GM23338 (cell line): ENCODE data around the gene SMG6. TPM values are rescaled to one million over a fixed set of nuclear protein-coding genes. Genes with fewer than 3 reads are reported as not detected.

Experiments
- ATAC-seq: fragments of 200-7000 bp; cut with Tn5 transposase; 3 replicates; pipeline ENCODE4 v1.9.1; 2020
- DNase-seq: peaks from one replicate; pipeline ENCODE4 v3.0.0-alpha.2; 2015; ENCODE audit warnings: low spot score
- H2AFZ ChIP-seq: fragments of 200-600 bp; sonication (generic); 2 replicates; pipeline ENCODE4 v1.8.0; 2016; ENCODE audit warnings: antibody characterized with exemption, mild to moderate bottlenecking, moderate library complexity
- H3F3A ChIP-seq: fragments of 200-600 bp; sonication (generic); replicated peaks from 2 replicates; pipeline ENCODE4 v1.8.0; 2017; ENCODE audit warnings: antibody characterized with exemption, mixed run types, low read depth
- H3K27ac ChIP-seq: fragments of 200-600 bp; sonication (generic); 2 replicates; pipeline ENCODE4 v1.6.1; 2016; ENCODE audit warnings: low read depth
- H3K27me3 ChIP-seq: fragments of 200-600 bp; sonication (generic); 2 replicates; pipeline ENCODE4 v1.8.0; 2016; ENCODE audit warnings: mild to moderate bottlenecking, mixed run types, moderate library complexity; ENCODE audit not compliant: insufficient read depth
- H3K36me3 ChIP-seq: fragments of 200-600 bp; sonication (generic); 2 replicates; pipeline ENCODE4 v1.8.0; 2016; ENCODE audit warnings: mild to moderate bottlenecking; ENCODE audit not compliant: insufficient read depth
- H3K4me1 ChIP-seq: fragments of 200-600 bp; sonication (generic); 2 replicates; pipeline ENCODE4 v1.8.0; 2016; ENCODE audit warnings: mild to moderate bottlenecking, moderate library complexity; ENCODE audit not compliant: insufficient read depth
- H3K4me2 ChIP-seq: fragments of 200-600 bp; sonication (generic); 2 replicates; pipeline ENCODE4 v1.7.1; 2017; ENCODE audit warnings: mixed run types
- H3K4me3 ChIP-seq: fragments of 200-600 bp; sonication (generic); 2 replicates; pipeline ENCODE4 v1.6.1; 2016; ENCODE audit warnings: mixed run types
- H3K79me2 ChIP-seq: fragments of 200-600 bp; sonication (generic); replicated peaks from 2 replicates; pipeline ENCODE4 v1.8.0; 2017; ENCODE audit warnings: mild to moderate bottlenecking; ENCODE audit not compliant: insufficient read depth
- H3K9me2 ChIP-seq: fragments of 200-600 bp; sonication (generic); 2 replicates; pipeline ENCODE4 v1.8.0; 2017; ENCODE audit not compliant: insufficient read depth
- H4K20me1 ChIP-seq: fragments of 200-600 bp; sonication (generic); replicated peaks from 2 replicates; pipeline ENCODE4 v1.8.0; 2017; ENCODE audit warnings: mild to moderate bottlenecking; ENCODE audit not compliant: insufficient read depth
- H3K27ac Mint-ChIP-seq: 2 replicates; pipeline ENCODE4 v1.8.0; 2020; ENCODE audit warnings: inconsistent platforms, mild to moderate bottlenecking, moderate library complexity, mixed read lengths
- H3K27me3 Mint-ChIP-seq: 3 replicates; pipeline ENCODE4 v1.8.0; 2022; ENCODE audit warnings: low read depth, mild to moderate bottlenecking, moderate library complexity, mixed read lengths, inconsistent platforms; ENCODE audit not compliant: insufficient read depth, poor library complexity
- H3K36me3 Mint-ChIP-seq: 3 replicates; pipeline ENCODE4 v1.8.0; 2021; ENCODE audit warnings: low read depth, mild to moderate bottlenecking, inconsistent platforms, moderate library complexity, mixed read lengths
- H3K4me1 Mint-ChIP-seq: 3 replicates; pipeline ENCODE4 v1.8.0; 2020; ENCODE audit warnings: mild to moderate bottlenecking, inconsistent platforms, mixed read lengths
- H3K4me3 Mint-ChIP-seq: 3 replicates; pipeline ENCODE4 v1.8.0; 2021; ENCODE audit warnings: moderate library complexity, mild to moderate bottlenecking, inconsistent platforms, mixed read lengths
- H3K9me3 Mint-ChIP-seq: 3 replicates; pipeline ENCODE4 v1.8.0; 2020; ENCODE audit warnings: moderate library complexity, mild to moderate bottlenecking, inconsistent platforms, mixed read lengths
- CREB1 ChIP-seq: fragments of 250-450 bp; sonication (Bioruptor Pico); IDR thresholded peaks from 2 replicates; pipeline ENCODE4 v1.5.0; 2020; ENCODE audit warnings: low read depth, mild to moderate bottlenecking, moderate library complexity
- ETS1 ChIP-seq: IDR thresholded peaks from 2 replicates; pipeline ENCODE4 v1.6.1; 2016; ENCODE audit warnings: antibody characterized with exemption
- EZH2 ChIP-seq: fragments of 200-600 bp; sonication (generic); IDR thresholded peaks from one replicate; pipeline ENCODE4 v1.8.0; 2017; ENCODE audit warnings: antibody characterized with exemption, mild to moderate bottlenecking, low read depth; ENCODE audit not compliant: unreplicated experiment
- EZH2phosphoT487 ChIP-seq: fragments of 200-600 bp; sonication (generic); IDR thresholded peaks from one replicate; pipeline ENCODE4 v1.8.1; 2018; ENCODE audit warnings: antibody characterized with exemption; ENCODE audit not compliant: unreplicated experiment
- JUNB ChIP-seq: IDR thresholded peaks from one replicate; pipeline ENCODE4 v1.6.1; 2016; ENCODE audit warnings: antibody characterized with exemption; ENCODE audit not compliant: unreplicated experiment
- NANOG ChIP-seq: IDR thresholded peaks from 2 replicates; pipeline ENCODE4 v1.6.1; 2016; ENCODE audit warnings: antibody characterized with exemption, borderline replicate concordance
- POLR2AphosphoS5 ChIP-seq: IDR thresholded peaks from 2 replicates; pipeline ENCODE4 v1.6.1; 2016; ENCODE audit warnings: antibody characterized with exemption, low read depth
- STAT1 ChIP-seq: IDR thresholded peaks from one replicate; pipeline ENCODE4 v1.6.1; 2016; ENCODE audit warnings: antibody characterized with exemption; ENCODE audit not compliant: unreplicated experiment
- ZNF114 ChIP-seq: fragments of 250-450 bp; sonication (Bioruptor Pico); IDR thresholded peaks from 2 replicates; pipeline ENCODE4 v1.5.0; 2020; ENCODE audit warnings: mild to moderate bottlenecking, moderate library complexity
- ZNF462 ChIP-seq: fragments of 250-450 bp; sonication (Bioruptor Pico); IDR thresholded peaks from 2 replicates; pipeline ENCODE4 v1.5.0; 2020; ENCODE audit warnings: mild to moderate bottlenecking, moderate library complexity
- polyA plus RNA-seq: library from polyadenylated mRNA; unstranded; fragments of >200 nt; fragmentation: Nextera tagmentation; extraction: Ambion mirVana; gene quantifications from 2 replicates; pipeline ENCODE4 v1.2.1, GENCODE V29; 2016
- total RNA-seq: library from RNA; depleted of rRNA; stranded (reverse); fragments of >200 nt; shearing (Covaris generic); gene quantifications from 2 replicates; pipeline ENCODE4 v1.2.3, GENCODE V29; 2014
- TF ChIP-seq, protein P1 (sequence below): IDR thresholded peaks from one replicate; pipeline ENCODE4 v1.6.1; 2018; ENCODE audit warnings: antibody characterized with exemption; ENCODE audit not compliant: unreplicated experiment
- TF ChIP-seq, protein P2 (sequence below), 2 experiments: fragments of 200-600 bp in 1 of 2; sonication (generic) in 1 of 2; conservative IDR thresholded peaks; 2 replicates each; pipeline versions ENCODE4 v1.5.1 to v1.6.1; 2016 to 2017; ENCODE audit warnings: antibody characterized with exemption in 2 of 2, low read depth in 2 of 2, mild to moderate bottlenecking in 2 of 2, moderate library complexity in 1 of 2

Gene SMG6
- total and polyA plus RNA-seq, 2 experiments from 2014 or later = 10.4 to 43.1 TPM

GRCh38 chr17:2183346-2183745 is 120.2 kb downstream of the SMG6 start:
- Histone ChIP-seq H3K27me3 (no peaks in the 10 kb centered on the region), H2AFZ (no peak overlapping the region), H3K27ac (no peak overlapping the region), H3K4me1 (0 out of 2 replicates have a peak, but pooled peaks cover 8% of the 10 kb centered on the region), H4K20me1 (peaks cover 8% of the 10 kb centered on the region), H3K36me3 (no peaks in the 10 kb centered on the region), H3K79me2 (no peaks in the 10 kb centered on the region), H3F3A (no peaks in the 10 kb centered on the region), H3K4me2 (no peak overlapping the region), H3K9me2 (no peaks in the 10 kb centered on the region), H3K4me3 (no peak overlapping the region)
- Mint-ChIP-seq H3K36me3 (peaks cover 3% of the 10 kb centered on the region; the same call in 2 of the 3 replicates), H3K27ac (no peak overlapping the region; the same call in 1 of the 2 replicates), H3K4me3 (no peak overlapping the region), H3K4me1 (peaks cover 11% of the 10 kb centered on the region), H3K9me3 (no peaks in the 10 kb centered on the region), H3K27me3 (peaks cover 2% of the 10 kb centered on the region)
- no peak for TF ChIP-seq ETS1
- no peak for TF ChIP-seq ZNF114 (CRISPR knock-in tag)
- TF ChIP-seq, protein P1, sequence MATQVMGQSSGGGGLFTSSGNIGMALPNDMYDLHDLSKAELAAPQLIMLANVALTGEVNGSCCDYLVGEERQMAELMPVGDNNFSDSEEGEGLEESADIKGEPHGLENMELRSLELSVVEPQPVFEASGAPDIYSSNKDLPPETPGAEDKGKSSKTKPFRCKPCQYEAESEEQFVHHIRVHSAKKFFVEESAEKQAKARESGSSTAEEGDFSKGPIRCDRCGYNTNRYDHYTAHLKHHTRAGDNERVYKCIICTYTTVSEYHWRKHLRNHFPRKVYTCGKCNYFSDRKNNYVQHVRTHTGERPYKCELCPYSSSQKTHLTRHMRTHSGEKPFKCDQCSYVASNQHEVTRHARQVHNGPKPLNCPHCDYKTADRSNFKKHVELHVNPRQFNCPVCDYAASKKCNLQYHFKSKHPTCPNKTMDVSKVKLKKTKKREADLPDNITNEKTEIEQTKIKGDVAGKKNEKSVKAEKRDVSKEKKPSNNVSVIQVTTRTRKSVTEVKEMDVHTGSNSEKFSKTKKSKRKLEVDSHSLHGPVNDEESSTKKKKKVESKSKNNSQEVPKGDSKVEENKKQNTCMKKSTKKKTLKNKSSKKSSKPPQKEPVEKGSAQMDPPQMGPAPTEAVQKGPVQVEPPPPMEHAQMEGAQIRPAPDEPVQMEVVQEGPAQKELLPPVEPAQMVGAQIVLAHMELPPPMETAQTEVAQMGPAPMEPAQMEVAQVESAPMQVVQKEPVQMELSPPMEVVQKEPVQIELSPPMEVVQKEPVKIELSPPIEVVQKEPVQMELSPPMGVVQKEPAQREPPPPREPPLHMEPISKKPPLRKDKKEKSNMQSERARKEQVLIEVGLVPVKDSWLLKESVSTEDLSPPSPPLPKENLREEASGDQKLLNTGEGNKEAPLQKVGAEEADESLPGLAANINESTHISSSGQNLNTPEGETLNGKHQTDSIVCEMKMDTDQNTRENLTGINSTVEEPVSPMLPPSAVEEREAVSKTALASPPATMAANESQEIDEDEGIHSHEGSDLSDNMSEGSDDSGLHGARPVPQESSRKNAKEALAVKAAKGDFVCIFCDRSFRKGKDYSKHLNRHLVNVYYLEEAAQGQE = no peak
- TF ChIP-seq CREB1 (CRISPR knock-in tag) = no peak
- TF ChIP-seq EZH2phosphoT487 = no peak
- TF ChIP-seq STAT1 = no peak
- no peak for TF ChIP-seq NANOG
- TF ChIP-seq ZNF462 = no peak
- TF ChIP-seq, protein P2, sequence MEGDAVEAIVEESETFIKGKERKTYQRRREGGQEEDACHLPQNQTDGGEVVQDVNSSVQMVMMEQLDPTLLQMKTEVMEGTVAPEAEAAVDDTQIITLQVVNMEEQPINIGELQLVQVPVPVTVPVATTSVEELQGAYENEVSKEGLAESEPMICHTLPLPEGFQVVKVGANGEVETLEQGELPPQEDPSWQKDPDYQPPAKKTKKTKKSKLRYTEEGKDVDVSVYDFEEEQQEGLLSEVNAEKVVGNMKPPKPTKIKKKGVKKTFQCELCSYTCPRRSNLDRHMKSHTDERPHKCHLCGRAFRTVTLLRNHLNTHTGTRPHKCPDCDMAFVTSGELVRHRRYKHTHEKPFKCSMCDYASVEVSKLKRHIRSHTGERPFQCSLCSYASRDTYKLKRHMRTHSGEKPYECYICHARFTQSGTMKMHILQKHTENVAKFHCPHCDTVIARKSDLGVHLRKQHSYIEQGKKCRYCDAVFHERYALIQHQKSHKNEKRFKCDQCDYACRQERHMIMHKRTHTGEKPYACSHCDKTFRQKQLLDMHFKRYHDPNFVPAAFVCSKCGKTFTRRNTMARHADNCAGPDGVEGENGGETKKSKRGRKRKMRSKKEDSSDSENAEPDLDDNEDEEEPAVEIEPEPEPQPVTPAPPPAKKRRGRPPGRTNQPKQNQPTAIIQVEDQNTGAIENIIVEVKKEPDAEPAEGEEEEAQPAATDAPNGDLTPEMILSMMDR (conservative IDR thresholded peaks at IDR 0.05; ENCODE audit: low read depth in 2 of 2) = no peak
- no peak for TF ChIP-seq JUNB
- TF ChIP-seq EZH2 = no peak
- no peak for TF ChIP-seq POLR2AphosphoS5
- DNase-seq = no peak
- no peak for ATAC-seq
